HepG2 (cell line): ENCODE measurements around the gene ZBED3. TPM values are rescaled to one million over a fixed set of nuclear protein-coding genes. Genes with fewer than 3 reads are reported as not detected.

Source experiments
- FUBP1 ChIP-seq: sonication (generic); formaldehyde crosslinking; IDR thresholded peaks from 2 replicates; pipeline ENCODE4 v1.5.1; 2020; ENCODE audit warnings: missing genetic modification reagents, mild to moderate bottlenecking, borderline replicate concordance
- MED8 ChIP-seq: sonication (generic); formaldehyde crosslinking; IDR thresholded peaks from 2 replicates; pipeline ENCODE4 v1.8.1; 2023; ENCODE audit warnings: mild to moderate bottlenecking, missing genetic modification reagents; ENCODE audit not compliant: insufficient replicate concordance
- PAF1 ChIP-seq: IDR thresholded peaks from 2 replicates; pipeline ENCODE4 v1.6.1; 2016; ENCODE audit warnings: missing genetic modification reagents, missing compliant biosample characterization
- RARG ChIP-seq: sonication (generic); formaldehyde crosslinking; IDR thresholded peaks from 2 replicates; pipeline ENCODE4 v1.4.0; 2020; ENCODE audit warnings: low read depth, mild to moderate bottlenecking, missing genetic modification reagents
- REL ChIP-seq: sonication (generic); formaldehyde crosslinking; conservative IDR thresholded peaks from 2 replicates; pipeline ENCODE4 v1.8.0; 2022; ENCODE audit warnings: mild to moderate bottlenecking, missing genetic modification reagents, moderate library complexity
- TBX2 ChIP-seq: sonication (generic); formaldehyde crosslinking; IDR thresholded peaks from 2 replicates; pipeline ENCODE4 v1.5.0; 2020; ENCODE audit warnings: missing genetic modification reagents, mild to moderate bottlenecking, borderline replicate concordance
- XBP1 ChIP-seq: sonication (generic); formaldehyde crosslinking; IDR thresholded peaks from 2 replicates; pipeline ENCODE4 v1.5.0; 2020; ENCODE audit warnings: missing genetic modification reagents
- ZKSCAN8 ChIP-seq: IDR thresholded peaks from 2 replicates; pipeline ENCODE4 v1.6.1; 2016; ENCODE audit warnings: borderline replicate concordance, missing genetic modification reagents, missing compliant biosample characterization
- ZMAT5 ChIP-seq: sonication (generic); formaldehyde crosslinking; IDR thresholded peaks from 2 replicates; pipeline ENCODE4 v1.5.0; 2020; ENCODE audit warnings: mild to moderate bottlenecking, low read depth, missing genetic modification reagents, borderline replicate concordance
- ZNF577 ChIP-seq: sonication (generic); formaldehyde crosslinking; IDR thresholded peaks from 2 replicates; pipeline ENCODE4 v1.4.0; 2020; ENCODE audit warnings: mild to moderate bottlenecking, low read depth, missing genetic modification reagents, borderline replicate concordance
- ZNF616 ChIP-seq: sonication (generic); formaldehyde crosslinking; IDR thresholded peaks from 2 replicates; pipeline ENCODE4 v1.5.0; 2020; ENCODE audit warnings: low read depth, mild to moderate bottlenecking, missing genetic modification reagents
- ZNF687 ChIP-seq: sonication (generic); formaldehyde crosslinking; IDR thresholded peaks from 2 replicates; pipeline ENCODE4 v1.5.1; 2020; ENCODE audit warnings: mild to moderate bottlenecking, missing genetic modification reagents, moderate library complexity
- ZNF773 ChIP-seq: sonication (generic); formaldehyde crosslinking; IDR thresholded peaks from 2 replicates; pipeline ENCODE4 v1.4.0; 2020; ENCODE audit warnings: missing genetic modification reagents, borderline replicate concordance
- ZNF800 ChIP-seq: sonication (generic); formaldehyde crosslinking; IDR thresholded peaks from 2 replicates; pipeline ENCODE4 v1.4.0; 2020; ENCODE audit warnings: missing genetic modification reagents
- polyA plus RNA-seq, 8 experiments: library from polyadenylated mRNA; depleted of rRNA in 3 of 8; stranded (reverse) in 7 of 8; unstranded in 1 of 8; fragments of >200 nt; fragmentation: Illumina TruSeq in 4 of 8; extraction: Trizol in 4 of 8; gene quantifications; 2 replicates each; pipeline versions ENCODE4 v1.2.1 to v1.2.3, GENCODE V29; 2011 to 2016; ENCODE audit warnings: low read depth in 4 of 8, missing spikeins in 1 of 8, mixed read lengths in 1 of 8; ENCODE audit not compliant: insufficient read depth in 1 of 8
- total RNA-seq, 5 experiments: library from RNA; depleted of rRNA; stranded (reverse); fragments of >200 nt; fragmentation: Illumina TruSeq; extraction: Trizol; gene quantifications; 2 replicates each; pipeline ENCODE4 v1.2.3, GENCODE V29; 2016; ENCODE audit warnings: low read depth in 1 of 5

ZBED3 gene
- total and polyA plus RNA-seq, 2 of the 13 experiments (the other 11 are each of a cell fraction or from before 2014, with no cell fraction given), result 2.3 to 8.1 TPM

- TF ChIP-seq ZNF687 (CRISPR knock-in tag) (peak; percentile 97), PAF1 (CRISPR knock-in tag) (no peak), TBX2 (CRISPR knock-in tag) (peak; percentile 86), ZNF773 (CRISPR knock-in tag) (peak; percentile 42; the same call in 1 of the 2 replicates), ZKSCAN8 (CRISPR knock-in tag) (peak; percentile 67; the same call in 1 of the 2 replicates), XBP1 (no peak), FUBP1 (CRISPR knock-in tag) (no peak), RARG (CRISPR knock-in tag) (0 out of 2 replicates have a peak, but pooled peaks have one; percentile 35), ZNF577 (CRISPR knock-in tag) (no peak), ZNF616 (no peak), ZNF800 (CRISPR knock-in tag) (peak; percentile 55; the same call in 1 of the 2 replicates), ZMAT5 (CRISPR knock-in tag) (peak; percentile 26; the same call in 1 of the 2 replicates), MED8 (CRISPR knock-in tag) (peak; percentile 61), REL (CRISPR knock-in tag) (peak; percentile 84)
Measured at GRCh38 chr5:77030097-77031071, 56.7 kb downstream of the ZBED3 start, which contains the start of gene AGGF1 (continued).
